H1 (cell line): ENCODE results near the gene SLC25A28.

Source experiments
- BRCA1 ChIP-seq: IDR thresholded peaks from 2 replicates; pipeline ENCODE4 v1.6.1; 2012; ENCODE audit warnings: low read depth, low read length, improper control_type of control experiment
- TAF1 ChIP-seq: IDR thresholded peaks from 2 replicates; pipeline ENCODE4 v1.6.1; 2011; ENCODE audit warnings: mild to moderate bottlenecking, low read depth, low read length
- ZNF274 ChIP-seq: IDR thresholded peaks from 2 replicates; pipeline ENCODE4 v1.7.0; 2012; ENCODE audit warnings: low read length, borderline replicate concordance; ENCODE audit errors: extremely low read depth

DNA sequence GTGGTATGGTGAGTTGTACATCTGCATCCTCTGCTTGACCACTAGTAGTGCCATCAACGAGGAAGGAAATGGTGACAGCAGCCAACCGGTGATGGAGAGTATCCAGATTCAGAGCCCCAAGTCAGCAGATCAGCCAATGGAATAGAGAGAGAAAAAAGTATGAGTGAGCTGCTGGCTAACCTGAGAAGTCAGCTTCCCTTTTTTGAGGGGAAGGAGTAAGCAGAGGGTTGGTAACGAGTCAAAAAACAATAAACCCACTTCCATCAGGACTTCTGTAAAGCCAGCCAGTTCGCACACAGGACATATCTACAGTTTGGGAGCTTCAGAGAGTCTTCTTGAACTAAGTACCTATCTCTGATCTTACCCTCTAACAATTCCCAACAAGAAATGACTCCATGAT lies 8.9 kb downstream of the SLC25A28 start:
- no peak for TF ChIP-seq TAF1
- TF ChIP-seq ZNF274 = no peak
- no peak for TF ChIP-seq BRCA1
